B cell (primary cell): ENCODE measurements around the gene LCE3E. TPM values are rescaled to one million over a fixed set of nuclear protein-coding genes. Genes with fewer than 3 reads are reported as not detected.

Experiments used
- ATAC-seq: fragments of 200-7000 bp; cut with Tn5 transposase; one replicate; pipeline ENCODE4 v1.10.0; 2021; ENCODE audit warnings: low read depth, mild to moderate bottlenecking, moderate number of reproducible peaks, moderate library complexity
- CTCF ChIA-PET: fragments of 350-600 bp; sonication (Branson Sonifier 250); formaldehyde crosslinking; loops from one replicate; lab custom pipeline; 2021; ENCODE audit warnings: antibody characterized with exemption, inconsistent platforms; lab: Charles Lee
- POLR2A ChIA-PET: fragments of 350-600 bp; sonication (Branson Sonifier 250); formaldehyde crosslinking; loops from one replicate; lab custom pipeline; 2021; ENCODE audit warnings: antibody characterized with exemption; lab: Charles Lee
- DNase-seq: peaks from one replicate; pipeline ENCODE4 v3.0.0; 2013
- H2AFZ ChIP-seq: 2 replicates; pipeline ENCODE4 v1.6.1; 2012; ENCODE audit warnings: mild to moderate bottlenecking, low read depth, low read length; ENCODE audit not compliant: insufficient read depth, poor library complexity, severe bottlenecking
- H3K27ac ChIP-seq, 2 donors: 1 replicate in 1 of 2; 2 replicates in 1 of 2; pipeline ENCODE4 v1.5.1; 2012 to 2013; ENCODE audit warnings: low read length in 2 of 2, mild to moderate bottlenecking in 2 of 2, moderate library complexity in 1 of 2
- H3K27me3 ChIP-seq, 4 experiments: fragments of 200-600 bp in 1 of 4; sonication (generic) in 1 of 4; replicated peaks in 1 of 4; 1 replicate in 2 of 4; 2 replicates in 2 of 4; pipeline versions ENCODE4 v1.6.1 to v1.7.0; 2013 to 2016; ENCODE audit warnings: low read length in 3 of 4, mild to moderate bottlenecking in 2 of 4, mixed read lengths in 1 of 4, moderate library complexity in 1 of 4; ENCODE audit not compliant: insufficient read depth in 4 of 4, control insufficient read depth in 3 of 4; ENCODE audit errors: control extremely low read depth in 1 of 4
- H3K36me3 ChIP-seq, 2 experiments: replicated peaks in 1 of 2; 1 replicate in 1 of 2; 2 replicates in 1 of 2; pipeline versions ENCODE4 v1.6.1 to v1.7.1; 2013; ENCODE audit warnings: low read length in 1 of 2; ENCODE audit not compliant: insufficient read depth in 2 of 2, control insufficient read depth in 1 of 2; ENCODE audit errors: control extremely low read depth in 1 of 2, extremely low read depth in 1 of 2
- H3K4me1 ChIP-seq, 2 donors: fragments of 200-600 bp in 1 of 2; sonication (generic) in 1 of 2; 1 replicate in 1 of 2; 2 replicates in 1 of 2; pipeline versions ENCODE4 v1.5.1 to v1.6.1; 2013 to 2017; ENCODE audit warnings: low read length in 2 of 2; ENCODE audit not compliant: control insufficient read depth in 2 of 2, insufficient read depth in 2 of 2
- H3K4me2 ChIP-seq: replicated peaks from 2 replicates; pipeline ENCODE3; 2012; ENCODE audit warnings: mild to moderate bottlenecking, low read depth, low read length; ENCODE audit not compliant: poor library complexity, severe bottlenecking
- H3K4me3 ChIP-seq, 5 experiments: fragments of 200-600 bp in 1 of 5; sonication (generic) in 1 of 5; 1 replicate in 3 of 5; 2 replicates in 2 of 5; pipeline versions ENCODE4 v1.5.1 to v1.7.0; 2011 to 2016; ENCODE audit warnings: low read length in 4 of 5, mild to moderate bottlenecking in 4 of 5, low read depth in 2 of 5, control low read depth in 1 of 5, moderate library complexity in 1 of 5; ENCODE audit not compliant: insufficient read depth in 1 of 5; ENCODE audit errors: control extremely low read depth in 1 of 5, extremely low read depth in 1 of 5
- H3K79me2 ChIP-seq: fragments of 200-600 bp; sonication (generic); one replicate; pipeline ENCODE4 v1.6.0; 2016; ENCODE audit warnings: low read length; ENCODE audit not compliant: control insufficient read depth, insufficient read depth
- H3K9ac ChIP-seq: fragments of 200-600 bp; sonication (generic); 2 replicates; pipeline ENCODE4 v1.6.1; 2017; ENCODE audit warnings: mild to moderate bottlenecking, low read length, moderate library complexity
- H3K9me3 ChIP-seq, 3 donors: one replicate each; pipeline versions ENCODE4 v1.6.1 to v1.7.1; 2013; ENCODE audit warnings: low read length in 2 of 3; ENCODE audit not compliant: control insufficient read depth in 2 of 3, insufficient read depth in 1 of 3; ENCODE audit errors: control extremely low read depth in 1 of 3
- H4K20me1 ChIP-seq: 2 replicates; pipeline ENCODE4 v1.6.0; 2012; ENCODE audit warnings: mild to moderate bottlenecking, low read length; ENCODE audit not compliant: insufficient read depth, control insufficient read depth, poor library complexity, severe bottlenecking
- H3K27ac Mint-ChIP-seq: one replicate; pipeline ENCODE4 v1.8.0; 2021; ENCODE audit warnings: mixed read lengths
- H3K27me3 Mint-ChIP-seq: one replicate; pipeline ENCODE4 v1.8.0; 2021; ENCODE audit warnings: mixed read lengths
- H3K4me1 Mint-ChIP-seq: one replicate; pipeline ENCODE4 v1.8.0; 2021; ENCODE audit warnings: mixed read lengths
- H3K4me3 Mint-ChIP-seq: one replicate; pipeline ENCODE4 v1.8.0; 2021; ENCODE audit warnings: mixed read lengths
- H3K9me3 Mint-ChIP-seq: one replicate; pipeline ENCODE4 v1.8.0; 2022; ENCODE audit warnings: mixed read lengths; ENCODE audit not compliant: insufficient read depth
- EZH2 ChIP-seq: IDR thresholded peaks from 2 replicates; pipeline ENCODE4 v1.6.1; 2012; ENCODE audit warnings: borderline replicate concordance, low read depth, mild to moderate bottlenecking, moderate library complexity, low read length; ENCODE audit not compliant: insufficient read depth, poor library complexity, severe bottlenecking
- WGBS: methylation state at CpG from one replicate; pipeline ENCODE4 v1.1.5; 2013; ENCODE audit warnings: missing lambda C conversion rate; ENCODE audit not compliant: insufficient coverage; 5-methylcytosine and 5-hydroxymethylcytosine counted together
- intact Hi-C: fragments of 100-400 bp; cut with micrococcal nuclease; formaldehyde crosslinking; loops from one replicate; pipeline ENCODE4 v1.10.0; 2022
- polyA plus RNA-seq: library from polyadenylated mRNA; depleted of rRNA; stranded (reverse); fragments of >200 nt; gene quantifications from 2 replicates; pipeline ENCODE4 v1.2.3, GENCODE V29; 2012
- small RNA-seq: library from RNA; depleted of rRNA; stranded (forward); fragments of <200 nt; gene quantifications from one replicate; pipeline ENCODE3, GENCODE V24; 2012; ENCODE audit warnings: low replicate concordance, low read depth; ENCODE audit not compliant: insufficient read length
- total RNA-seq, 2 donors: library from RNA; stranded (reverse); fragments of 120-200 nt in 1 of 2; gene quantifications; 1 replicate in 1 of 2; 2 replicates in 1 of 2; pipeline versions ENCODE4 v1.2.3 to v1.2.4, GENCODE V29; 2013 to 2022
- TF ChIP-seq, protein P1 (sequence below): fragments of 200-600 bp; IDR thresholded peaks from one replicate; pipeline ENCODE4 v1.8.0; 2022; ENCODE audit warnings: antibody characterized with exemption, mild to moderate bottlenecking

LCE3E gene
- total and polyA plus RNA-seq, 2 donors (not counting 1 experiment from before 2014, with no cell fraction given) = not detected

DNA sequence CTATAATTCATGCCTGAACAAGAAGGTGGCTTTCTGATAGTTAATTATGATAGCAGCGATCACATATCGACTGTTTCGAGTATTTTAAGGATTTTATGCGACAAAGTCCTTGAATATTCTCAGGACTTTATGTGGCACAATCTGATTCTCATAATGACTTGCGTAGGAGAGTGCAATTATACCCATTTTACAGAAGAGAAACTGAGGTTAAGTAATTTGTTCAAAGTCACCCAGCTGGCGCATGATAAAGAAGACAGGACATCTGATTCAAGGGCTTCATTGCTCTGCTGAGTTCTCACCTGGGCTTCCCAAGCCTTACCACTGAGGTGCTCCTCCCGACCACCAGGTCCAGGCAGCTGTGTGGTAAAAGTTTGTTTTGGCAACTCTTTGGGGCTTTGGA lies 50.5 kb downstream of the LCE3E start:
- no peaks in the 10 kb centered on the region for H3K79me2 ChIP-seq
- 80% methylated on average over 4 of the region's 7 CpGs for WGBS
- H3K4me2 ChIP-seq = no peak overlapping the region
- Mint-ChIP-seq H3K4me1 (peaks cover 2% of the 10 kb centered on the region), H3K9me3 (no peaks in the 10 kb centered on the region), H3K27me3 (peaks cover 51% of the 10 kb centered on the region), H3K27ac (no peak overlapping the region), H3K4me3 (no peak overlapping the region)
- H3K27me3 ChIP-seq = peaks cover 0 to 38% (median 18%) of the 10 kb centered on the region in 4 experiments
- TF ChIP-seq EZH2 = no peak
- TF ChIP-seq, protein P1, sequence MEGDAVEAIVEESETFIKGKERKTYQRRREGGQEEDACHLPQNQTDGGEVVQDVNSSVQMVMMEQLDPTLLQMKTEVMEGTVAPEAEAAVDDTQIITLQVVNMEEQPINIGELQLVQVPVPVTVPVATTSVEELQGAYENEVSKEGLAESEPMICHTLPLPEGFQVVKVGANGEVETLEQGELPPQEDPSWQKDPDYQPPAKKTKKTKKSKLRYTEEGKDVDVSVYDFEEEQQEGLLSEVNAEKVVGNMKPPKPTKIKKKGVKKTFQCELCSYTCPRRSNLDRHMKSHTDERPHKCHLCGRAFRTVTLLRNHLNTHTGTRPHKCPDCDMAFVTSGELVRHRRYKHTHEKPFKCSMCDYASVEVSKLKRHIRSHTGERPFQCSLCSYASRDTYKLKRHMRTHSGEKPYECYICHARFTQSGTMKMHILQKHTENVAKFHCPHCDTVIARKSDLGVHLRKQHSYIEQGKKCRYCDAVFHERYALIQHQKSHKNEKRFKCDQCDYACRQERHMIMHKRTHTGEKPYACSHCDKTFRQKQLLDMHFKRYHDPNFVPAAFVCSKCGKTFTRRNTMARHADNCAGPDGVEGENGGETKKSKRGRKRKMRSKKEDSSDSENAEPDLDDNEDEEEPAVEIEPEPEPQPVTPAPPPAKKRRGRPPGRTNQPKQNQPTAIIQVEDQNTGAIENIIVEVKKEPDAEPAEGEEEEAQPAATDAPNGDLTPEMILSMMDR = no peak
- no peaks in the 10 kb centered on the region for H3K36me3 ChIP-seq
- H3K9ac ChIP-seq = no peak overlapping the region
- intact Hi-C loops = no loop called here
- H2AFZ ChIP-seq = no peak overlapping the region
- DNase-seq = no peak
- H3K9me3 ChIP-seq = no peaks in the 10 kb centered on the region
- no peaks in the 10 kb centered on the region for H4K20me1 ChIP-seq
- POLR2A ChIA-PET = no interaction called here
- H3K27ac ChIP-seq = no peak overlapping the region
- H3K4me3 ChIP-seq = no peak overlapping the region
- no peaks in the 10 kb centered on the region for H3K4me1 ChIP-seq
- ATAC-seq = no peak
- CTCF ChIA-PET = no interaction called here

Small RNA genes within 50 kb of the gene (small RNA-seq; reads per million reads assigned to genes)
- not detected for gene LCE3B

Other genes starting within 250 kb of the LCE3E start
- not detected in 2 replicates for gene FLG, start 241.5 kb downstream of the LCE3E start, total RNA-seq
- gene FLG, start 241.5 kb downstream of the LCE3E start, polyA plus RNA-seq = not detected in 2 replicates
- not detected in 2 replicates for gene FLG2, start 206.8 kb downstream of the LCE3E start, total RNA-seq
- not detected in 2 replicates for gene FLG2, start 206.8 kb downstream of the LCE3E start, polyA plus RNA-seq
- gene CRNN, start 152.5 kb downstream of the LCE3E start, total RNA-seq = not detected in 2 replicates
- gene CRNN, start 152.5 kb downstream of the LCE3E start, polyA plus RNA-seq = not detected in 2 replicates
- not detected in 2 replicates for gene LCE5A, start 56.0 kb downstream of the LCE3E start, total RNA-seq
- not detected in 2 replicates for gene LCE5A, start 56.0 kb downstream of the LCE3E start, polyA plus RNA-seq
- gene CRCT1, start 52.3 kb downstream of the LCE3E start, total RNA-seq = not detected in 2 replicates
- gene CRCT1, start 52.3 kb downstream of the LCE3E start, polyA plus RNA-seq = not detected in 2 replicates
- not detected in 2 replicates for gene LCE3D, start 13.7 kb upstream of the LCE3E start, total RNA-seq
- gene LCE3D, start 13.7 kb upstream of the LCE3E start, polyA plus RNA-seq = not detected in 2 replicates
- not detected in 2 replicates for gene LCE3C, start 33.5 kb upstream of the LCE3E start, total RNA-seq
- gene LCE3C, start 33.5 kb upstream of the LCE3E start, polyA plus RNA-seq = not detected in 2 replicates
- gene LCE3B, start 47.0 kb upstream of the LCE3E start, total RNA-seq = not detected in 2 replicates
- gene LCE3B, start 47.0 kb upstream of the LCE3E start, polyA plus RNA-seq = not detected in 2 replicates
- gene LCE3A, start 56.3 kb upstream of the LCE3E start, total RNA-seq = not detected in 2 replicates
- gene LCE3A, start 56.3 kb upstream of the LCE3E start, polyA plus RNA-seq = not detected in 2 replicates
- gene LCE2D, start 96.6 kb upstream of the LCE3E start, total RNA-seq = not detected in 2 replicates
- not detected in 2 replicates for gene LCE2D, start 96.6 kb upstream of the LCE3E start, polyA plus RNA-seq
- gene LCE2C, start 108.5 kb upstream of the LCE3E start, total RNA-seq = not detected in 2 replicates
- not detected in 2 replicates for gene LCE2C, start 108.5 kb upstream of the LCE3E start, polyA plus RNA-seq
- gene LCE2B, start 119.3 kb upstream of the LCE3E start, total RNA-seq = not detected in 2 replicates
- gene LCE2B, start 119.3 kb upstream of the LCE3E start, polyA plus RNA-seq = not detected in 2 replicates
- not detected in 2 replicates for gene LCE2A, start 131.6 kb upstream of the LCE3E start, total RNA-seq
- not detected in 2 replicates for gene LCE2A, start 131.6 kb upstream of the LCE3E start, polyA plus RNA-seq
- gene LCE4A, start 141.4 kb upstream of the LCE3E start, total RNA-seq = not detected in 2 replicates
- gene LCE4A, start 141.4 kb upstream of the LCE3E start, polyA plus RNA-seq = not detected in 2 replicates
- not detected in 2 replicates for gene KPRP, start 191.2 kb upstream of the LCE3E start, total RNA-seq
- not detected in 2 replicates for gene KPRP, start 191.2 kb upstream of the LCE3E start, polyA plus RNA-seq
- not detected in 2 replicates for gene LCE1F, start 208.4 kb upstream of the LCE3E start, total RNA-seq
- not detected in 2 replicates for gene LCE1F, start 208.4 kb upstream of the LCE3E start, polyA plus RNA-seq
- not detected in 2 replicates for gene LCE1E, start 219.5 kb upstream of the LCE3E start, total RNA-seq
- not detected in 2 replicates for gene LCE1E, start 219.5 kb upstream of the LCE3E start, polyA plus RNA-seq
- gene LCE1D, start 229.9 kb upstream of the LCE3E start, total RNA-seq = not detected in 2 replicates
- gene LCE1D, start 229.9 kb upstream of the LCE3E start, polyA plus RNA-seq = not detected in 2 replicates
- gene LCE1C, start 239.9 kb upstream of the LCE3E start, total RNA-seq = not detected in 2 replicates
- not detected in 2 replicates for gene LCE1C, start 239.9 kb upstream of the LCE3E start, polyA plus RNA-seq
- gene LCE1B, start 245.2 kb upstream of the LCE3E start, total RNA-seq = not detected in 2 replicates
- gene LCE1B, start 245.2 kb upstream of the LCE3E start, polyA plus RNA-seq = not detected in 2 replicates